T-helper 1 cell (primary cell): ENCODE data around the gene SLC24A3.
A peak's percentile ranks its signal among the peaks of the same experiment; 100 is the strongest.

ENCODE experiments used
- DNase-seq, 5 donors: peaks; one replicate each; pipeline ENCODE4 v3.0.0-alpha.2; 2012 to 2020

The SLC24A3 gene

DNA sequence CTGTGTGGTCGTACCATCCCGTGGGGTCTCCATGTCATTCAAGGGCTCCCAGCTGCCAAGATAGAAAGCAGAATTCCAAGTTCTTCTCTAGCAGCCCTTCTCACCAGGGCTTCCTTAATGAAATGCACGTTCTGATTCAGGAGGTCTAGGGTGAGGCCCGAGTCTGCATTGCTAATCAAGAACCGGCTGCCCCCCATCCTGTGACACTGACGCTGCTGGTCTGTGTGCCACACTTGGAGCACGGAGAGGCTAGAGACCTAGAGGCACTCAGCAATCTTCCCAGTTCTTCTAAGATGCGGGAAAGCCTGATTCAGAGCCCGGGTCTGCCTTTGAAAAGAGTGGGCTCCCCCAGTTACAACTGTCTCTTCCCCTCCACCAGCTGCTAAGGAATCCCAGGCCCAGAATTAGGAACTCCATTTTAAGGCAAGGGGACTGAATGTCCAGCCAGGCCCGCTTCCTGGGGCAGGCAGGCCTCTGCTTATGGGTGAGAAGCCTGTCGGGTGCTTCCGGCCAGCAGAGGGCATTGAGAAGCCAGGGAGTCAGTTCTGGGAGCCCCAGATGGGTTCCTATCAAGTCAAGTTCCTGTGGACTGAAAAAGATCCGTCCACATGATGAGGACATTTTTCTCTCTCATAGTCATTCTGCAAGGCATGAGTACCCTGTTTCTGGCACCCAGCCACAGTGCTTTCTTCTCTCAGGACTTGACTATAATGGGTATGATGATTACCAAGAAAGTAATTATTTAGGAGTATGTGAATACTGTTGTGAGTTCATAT, 475.8 kb downstream of the SLC24A3 start:
- DNase-seq, result no peak

DNA sequence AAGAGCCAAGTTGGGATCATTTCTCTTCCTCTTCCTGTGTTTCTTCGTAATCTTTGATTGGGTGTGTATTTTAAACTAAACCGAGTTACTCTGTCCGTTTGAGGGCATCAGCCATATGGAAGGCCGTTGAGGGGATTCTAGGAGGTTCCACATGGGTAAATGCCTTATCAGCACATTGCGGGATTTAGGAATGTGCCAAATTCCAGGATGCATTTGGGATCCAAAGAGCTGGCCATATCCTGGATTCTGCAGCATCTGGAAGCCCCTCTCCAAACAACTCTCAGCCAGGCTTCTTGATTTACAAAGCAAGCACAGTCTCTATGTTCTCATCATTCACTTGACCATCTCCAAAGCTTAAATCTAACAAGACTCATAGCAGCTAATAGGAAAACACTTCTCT, 478.0 kb downstream of the SLC24A3 start:
- no peak for DNase-seq

DNA sequence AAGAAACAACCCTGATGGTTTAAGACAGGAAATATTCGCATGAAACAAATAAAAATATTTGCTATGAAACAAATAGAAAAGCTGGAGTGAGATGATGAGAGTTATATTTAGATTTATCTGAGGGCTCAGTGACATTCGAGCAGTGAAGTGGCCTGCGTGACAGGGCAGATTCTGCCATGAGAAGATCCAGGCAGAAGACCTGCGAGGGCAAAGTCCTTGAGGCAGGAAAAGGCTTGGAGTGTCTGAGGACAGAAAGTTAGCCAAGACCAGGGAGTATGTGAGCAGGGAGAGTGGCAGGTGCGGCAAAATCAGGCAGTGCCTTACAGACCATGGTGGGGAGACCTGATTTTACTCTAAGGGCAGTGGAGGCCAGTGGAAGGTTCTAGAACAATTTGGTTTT, 478.7 kb downstream of the SLC24A3 start:
- DNase-seq, result no peak

DNA sequence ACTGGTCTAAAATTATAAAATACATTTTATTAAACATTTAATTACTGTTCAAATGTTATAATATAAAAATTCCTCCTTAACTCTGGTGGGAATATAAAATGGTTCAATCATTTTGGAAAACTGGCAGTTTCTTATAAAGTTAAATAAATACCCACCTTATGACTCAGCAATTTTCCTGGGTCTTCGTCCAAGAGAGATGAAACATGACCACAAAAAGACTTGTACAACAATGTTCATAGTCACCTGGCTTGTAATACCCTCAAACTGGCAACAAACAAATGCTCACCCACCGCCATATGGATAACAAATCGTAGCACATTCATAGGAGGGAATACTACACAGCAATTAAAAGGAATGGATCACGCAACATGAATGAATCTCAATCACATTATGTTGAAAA, 479.7 kb downstream of the SLC24A3 start:
- no peak for DNase-seq

DNA sequence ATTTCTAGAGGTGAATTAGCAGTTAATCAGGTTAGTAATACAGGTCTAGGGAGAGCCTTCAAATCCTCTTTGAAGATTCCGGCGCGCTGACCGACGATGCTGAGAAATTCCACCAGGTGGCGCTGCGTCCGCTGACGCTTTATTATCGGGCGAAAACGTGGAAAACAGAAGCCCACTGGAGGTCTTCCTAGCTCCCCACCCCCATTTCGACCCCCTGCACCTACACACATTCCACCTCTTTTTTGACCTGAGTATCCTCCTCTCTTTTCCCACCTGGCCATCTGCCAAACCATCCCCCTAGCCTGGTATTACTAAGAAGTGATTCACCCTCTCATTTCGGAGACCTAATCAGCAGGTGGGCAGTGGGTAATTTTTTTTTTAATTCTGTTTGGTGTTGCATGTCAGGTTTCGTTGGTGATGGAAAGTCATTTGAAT, 480.3 kb downstream of the SLC24A3 start:
- peak in 2 of 5 donors; percentile 17 to 30 for DNase-seq

DNA sequence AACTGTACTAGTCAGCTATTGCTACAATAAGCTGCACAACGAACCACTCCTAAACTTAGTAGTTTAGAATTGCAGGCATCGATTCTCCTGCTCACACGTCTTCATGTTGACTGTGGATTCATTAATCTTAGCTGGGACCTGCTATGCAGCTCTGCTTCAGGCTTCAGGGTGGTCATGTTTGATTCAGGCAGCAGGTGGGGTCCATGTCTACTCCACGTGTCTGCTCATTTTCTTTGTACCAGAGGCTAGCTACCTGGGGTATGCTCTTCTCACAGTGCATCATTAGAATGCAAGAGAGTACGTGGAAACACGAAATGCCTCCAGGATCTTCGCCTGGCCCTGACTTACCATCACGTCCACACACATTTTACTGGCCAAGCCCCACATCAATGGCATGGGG, 481.1 kb downstream of the SLC24A3 start:
- DNase-seq, result no peak

DNA sequence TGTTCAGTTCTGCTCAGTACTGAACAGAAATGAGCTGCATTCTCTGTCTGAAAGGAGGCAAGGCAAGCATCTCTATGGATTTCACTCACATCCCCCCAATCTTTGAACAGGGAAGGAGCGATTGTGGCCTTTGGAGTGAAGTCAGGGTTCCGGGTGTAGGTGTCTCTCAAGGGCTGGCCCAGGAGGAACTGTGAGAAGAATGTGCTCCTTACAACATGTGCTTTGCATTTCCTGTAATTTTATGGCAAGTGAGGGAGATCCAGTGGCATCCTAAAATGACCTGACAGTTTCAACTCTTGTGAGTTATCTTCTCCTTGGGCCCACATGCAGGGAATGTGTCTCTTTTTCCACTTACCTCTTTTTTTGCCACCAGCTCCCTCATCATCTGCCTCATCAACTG, 482.6 kb downstream of the SLC24A3 start:
- no peak for DNase-seq

DNA sequence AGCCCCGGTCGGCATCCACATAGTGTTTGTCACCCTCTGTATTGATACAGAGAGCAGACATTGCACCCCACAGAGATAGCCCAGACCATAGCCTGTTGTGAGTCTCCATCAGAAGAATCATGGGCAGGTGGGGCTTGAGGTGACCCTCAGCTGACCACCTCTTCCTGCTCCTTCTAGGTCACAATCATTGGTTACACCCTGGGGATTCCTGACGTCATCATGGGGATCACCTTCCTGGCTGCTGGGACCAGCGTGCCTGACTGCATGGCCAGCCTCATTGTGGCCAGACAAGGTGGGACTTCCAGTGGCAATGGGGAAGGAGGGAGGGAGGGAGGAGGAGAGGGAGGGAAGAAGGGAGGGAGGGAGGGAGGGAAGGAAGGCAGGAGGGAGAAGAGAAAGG, 484.2 kb downstream of the SLC24A3 start:
- DNase-seq, result no peak

DNA sequence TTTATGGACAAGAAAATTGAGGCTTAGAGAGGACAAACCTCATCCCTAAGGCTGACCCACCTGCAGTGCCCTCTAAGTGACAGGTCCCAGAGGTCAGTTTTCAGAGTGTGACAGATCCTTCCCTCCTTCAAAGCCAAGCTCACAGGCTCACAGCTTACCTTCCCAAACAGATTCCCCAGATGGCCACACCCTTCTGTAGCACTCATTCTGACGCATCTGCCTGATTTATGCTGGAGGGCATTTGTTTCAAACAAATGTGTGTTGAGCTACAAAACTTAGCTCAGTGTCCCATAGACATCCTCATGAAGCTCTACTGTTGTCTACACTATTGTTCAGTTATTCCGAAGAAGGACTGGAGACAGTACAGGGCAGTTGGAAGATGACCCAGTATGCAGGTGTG, 485.0 kb downstream of the SLC24A3 start:
- no peak for DNase-seq

DNA sequence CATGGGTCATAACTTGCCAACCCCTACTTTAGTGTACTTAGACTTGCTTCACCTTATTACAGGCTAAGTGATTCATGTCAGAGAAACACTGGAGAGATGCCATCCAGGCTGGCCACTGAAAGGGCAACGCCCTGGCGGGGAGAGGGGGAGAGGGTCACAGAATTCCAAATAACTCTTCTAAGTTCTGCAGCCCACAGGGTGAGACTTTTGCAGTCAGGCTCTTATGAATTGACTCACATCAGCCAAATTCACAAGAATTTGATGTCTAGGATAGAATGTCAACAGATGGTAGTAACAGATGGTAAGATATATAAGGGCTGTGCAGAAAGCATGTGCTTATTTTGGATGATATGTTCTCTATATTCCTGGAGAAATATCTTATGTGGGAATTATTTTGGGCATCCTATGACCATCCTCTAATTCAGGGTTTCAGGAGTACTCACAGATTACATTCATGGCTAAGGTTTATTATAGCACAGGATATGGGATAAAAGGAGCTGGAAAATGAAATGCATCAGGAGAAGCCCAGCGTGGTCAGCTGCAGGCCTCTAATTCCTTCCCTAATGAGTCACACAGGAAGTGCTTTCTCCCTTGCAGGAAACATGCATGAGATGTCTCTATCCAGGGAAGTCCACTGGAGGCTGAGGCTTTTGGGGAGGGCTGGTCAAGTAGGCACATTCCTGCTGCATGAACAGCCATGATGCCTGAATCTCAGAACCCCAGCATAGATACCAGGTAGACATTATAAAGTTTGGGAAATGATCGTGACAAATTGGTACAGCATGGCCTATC, 486.9 kb downstream of the SLC24A3 start:
- no peak for DNase-seq

DNA sequence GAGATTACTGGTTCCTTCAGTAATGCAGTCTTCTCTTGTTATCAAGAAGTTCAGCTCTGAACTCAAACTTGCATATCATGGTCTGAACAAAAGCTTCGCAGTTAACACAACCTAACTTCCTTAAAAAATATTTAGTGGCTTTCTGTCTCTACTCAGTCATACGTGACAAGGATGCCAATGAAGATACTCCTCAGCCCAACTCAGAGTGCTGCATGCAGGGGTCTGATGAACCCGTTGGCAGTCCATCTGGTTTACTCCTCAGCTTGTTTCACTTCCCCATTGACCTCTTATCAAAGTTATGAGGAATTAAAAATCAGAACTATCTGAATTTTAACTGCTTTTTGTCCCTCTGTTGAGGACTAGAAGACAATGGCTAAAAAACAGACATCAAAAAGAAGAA, 489.0 kb downstream of the SLC24A3 start:
- DNase-seq, result no peak

DNA sequence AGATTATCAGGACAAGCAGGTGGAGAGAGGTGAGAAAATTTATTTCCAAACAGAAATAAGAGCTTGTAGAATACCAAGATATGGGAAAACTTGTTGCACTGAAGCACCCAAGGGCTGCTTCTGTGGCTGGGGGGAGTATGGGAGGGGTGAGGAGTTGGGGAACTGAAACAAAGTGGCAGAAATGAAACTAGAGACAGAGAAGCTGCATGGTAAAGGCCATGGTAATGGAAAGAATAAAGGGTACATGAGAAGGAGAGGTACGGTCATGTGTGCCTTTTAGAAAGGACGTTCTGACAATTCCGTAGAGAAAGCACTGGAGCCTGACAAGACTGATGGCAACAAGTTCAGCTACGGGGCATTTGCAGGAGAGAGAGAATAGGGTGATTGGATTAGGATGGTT, 494.0 kb downstream of the SLC24A3 start:
- DNase-seq, result no peak

DNA sequence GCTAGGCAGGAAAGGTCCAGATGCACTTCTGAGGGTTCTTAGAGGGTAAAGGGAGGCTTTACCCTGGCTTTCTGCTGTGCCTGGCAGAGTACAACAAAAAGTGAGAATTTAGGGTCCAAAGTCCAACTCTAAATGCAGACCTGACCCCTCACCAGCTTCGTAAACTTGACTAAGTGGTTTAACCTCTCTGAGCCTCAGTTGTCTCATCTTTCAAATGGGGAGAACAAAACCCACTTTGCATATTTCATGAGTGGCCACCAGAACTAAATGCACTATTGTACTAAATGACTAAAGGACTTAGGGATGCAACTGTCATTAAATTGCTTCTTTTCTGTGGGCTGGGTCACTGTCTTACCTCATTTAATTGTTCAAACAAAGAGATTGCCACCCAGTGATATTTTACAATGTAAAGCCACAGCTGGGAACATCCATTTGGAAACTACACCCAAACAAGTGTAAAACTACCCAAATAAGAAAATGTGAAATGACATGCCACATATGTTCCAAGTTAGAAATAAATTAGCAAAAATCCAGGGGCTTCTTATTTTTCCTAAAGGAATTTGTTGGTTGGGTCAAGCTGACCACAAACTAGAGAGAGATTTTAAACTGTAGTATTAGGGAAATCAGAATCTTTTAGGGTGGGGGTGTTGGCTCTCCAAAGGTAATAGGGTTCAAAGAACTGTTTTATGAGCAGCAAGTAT, 497.3 kb downstream of the SLC24A3 start:
- no peak for DNase-seq

DNA sequence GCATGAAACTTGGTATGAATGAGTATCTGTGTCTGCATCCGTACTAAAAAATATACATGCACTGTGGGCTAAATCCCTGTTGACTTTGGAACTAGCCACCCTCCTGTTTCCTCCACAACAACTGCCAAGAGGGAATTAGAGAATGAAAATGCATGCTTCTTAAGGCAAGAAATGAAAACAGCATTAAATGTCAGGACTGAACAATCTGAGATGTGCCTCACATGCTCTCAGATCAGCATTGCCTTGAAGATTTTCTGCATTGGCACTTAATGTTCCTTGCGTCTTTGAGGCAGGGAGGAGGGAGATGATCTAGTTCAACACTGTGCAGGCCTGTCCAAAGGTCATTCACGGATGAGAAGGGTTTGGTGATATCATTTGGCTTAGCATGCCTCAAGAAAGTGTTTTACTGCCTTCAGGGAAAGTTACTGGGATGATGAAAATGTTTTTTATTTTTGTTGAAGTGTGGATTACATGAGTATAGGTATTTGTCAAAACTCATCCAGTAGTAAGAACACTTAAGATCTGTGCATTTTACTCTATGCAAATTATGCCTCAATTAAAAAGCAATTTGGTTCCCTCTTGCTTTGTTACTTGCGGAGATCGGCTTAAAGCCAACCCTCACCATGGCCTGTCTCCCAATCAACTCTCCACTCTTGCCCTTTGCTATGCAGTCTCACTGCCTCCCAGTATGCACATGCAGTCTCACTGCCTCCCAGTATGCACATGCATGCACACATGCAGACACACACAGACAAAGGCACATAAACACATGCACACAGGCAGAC, 498.1 kb downstream of the SLC24A3 start:
- DNase-seq, result no peak

DNA sequence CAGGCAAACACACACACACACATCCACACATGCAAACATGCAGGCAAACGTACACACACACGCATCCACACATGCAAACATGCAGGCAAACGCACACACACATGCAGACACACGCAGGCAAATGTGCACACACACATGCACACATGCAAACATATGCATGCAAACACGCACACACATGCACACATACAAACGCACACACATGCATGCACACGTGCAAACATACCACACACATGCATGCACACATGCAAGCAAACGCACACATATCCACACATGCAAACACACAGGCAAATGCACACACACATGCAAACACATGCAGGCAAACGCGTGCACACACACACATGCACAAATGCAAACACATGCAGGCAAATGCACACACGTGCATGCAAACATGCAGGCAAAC, 498.7 kb downstream of the SLC24A3 start:
- DNase-seq, result no peak

DNA sequence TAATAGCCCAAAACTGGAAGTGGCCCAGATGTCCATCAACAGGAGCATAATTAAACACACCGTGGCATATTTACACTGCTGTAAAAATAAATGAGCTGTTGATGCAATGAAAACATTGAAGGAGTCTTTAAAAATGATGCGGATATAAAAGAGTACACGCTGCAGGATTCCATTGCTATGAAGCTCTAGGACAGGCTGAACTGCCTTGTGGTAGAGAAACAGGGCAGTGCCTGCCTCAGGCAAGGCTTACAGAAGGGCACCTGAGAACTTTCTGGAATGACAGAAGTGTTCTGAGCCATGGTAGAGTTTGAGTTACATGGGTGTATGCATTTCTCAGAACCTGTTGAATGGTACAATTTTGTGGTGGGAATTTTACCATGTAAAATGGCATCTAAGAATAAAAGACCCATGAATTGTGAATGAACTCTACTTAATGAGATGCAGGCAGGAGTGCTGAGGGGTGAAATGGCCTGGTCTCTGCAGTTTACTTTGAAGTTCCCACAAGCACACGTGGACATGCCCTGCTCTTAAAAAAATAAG, 500.3 kb downstream of the SLC24A3 start:
- DNase-seq, result no peak

DNA sequence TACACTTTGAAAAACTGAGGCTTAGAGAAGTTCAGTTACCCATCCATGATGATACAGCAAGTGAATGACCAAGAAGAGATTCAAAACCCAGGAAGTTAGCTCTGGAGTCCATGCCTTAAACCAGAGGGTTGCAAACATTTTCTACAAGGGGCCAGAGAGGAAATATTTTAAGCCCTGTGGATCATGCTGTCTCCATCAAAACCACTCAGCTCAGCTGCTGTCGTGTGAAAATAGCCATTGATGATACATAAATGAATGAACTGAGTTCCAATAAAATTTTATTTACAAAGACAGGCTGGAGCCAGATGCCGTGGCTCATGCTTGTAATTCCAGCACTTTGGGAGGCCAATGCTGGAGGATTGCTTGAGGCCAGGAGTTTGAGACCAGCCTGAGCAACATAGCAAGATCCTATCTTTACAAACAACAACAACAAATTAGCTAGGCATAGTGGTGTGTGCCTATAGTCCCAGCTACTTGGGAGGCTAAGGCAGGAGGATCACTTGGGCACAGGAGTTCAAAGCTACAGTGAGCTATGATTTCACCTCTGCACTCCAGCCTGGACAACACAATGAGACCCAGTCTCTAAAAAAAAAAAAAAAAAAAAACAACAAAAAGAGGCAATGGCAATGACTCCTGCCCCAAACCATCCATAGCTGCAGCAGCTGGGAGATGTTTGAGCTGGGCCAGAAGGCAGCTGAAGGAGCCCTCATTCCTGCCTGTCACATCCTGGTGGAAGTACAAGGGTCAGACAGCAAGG, 501.6 kb downstream of the SLC24A3 start:
- DNase-seq, result no peak

DNA sequence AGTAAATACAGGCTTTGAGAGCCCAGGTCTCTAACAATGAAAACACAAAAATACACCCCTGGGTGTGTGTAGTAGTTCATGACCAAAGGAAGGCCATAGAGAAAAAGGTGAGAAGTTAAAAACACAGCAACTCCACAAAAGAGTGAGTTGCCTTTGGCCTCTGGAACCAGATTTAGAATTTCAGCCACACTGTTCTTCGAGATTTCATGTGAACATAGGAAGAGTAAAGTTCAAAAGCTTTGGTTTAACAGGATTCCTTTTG, 502.1 kb downstream of the SLC24A3 start:
- DNase-seq, result no peak

DNA sequence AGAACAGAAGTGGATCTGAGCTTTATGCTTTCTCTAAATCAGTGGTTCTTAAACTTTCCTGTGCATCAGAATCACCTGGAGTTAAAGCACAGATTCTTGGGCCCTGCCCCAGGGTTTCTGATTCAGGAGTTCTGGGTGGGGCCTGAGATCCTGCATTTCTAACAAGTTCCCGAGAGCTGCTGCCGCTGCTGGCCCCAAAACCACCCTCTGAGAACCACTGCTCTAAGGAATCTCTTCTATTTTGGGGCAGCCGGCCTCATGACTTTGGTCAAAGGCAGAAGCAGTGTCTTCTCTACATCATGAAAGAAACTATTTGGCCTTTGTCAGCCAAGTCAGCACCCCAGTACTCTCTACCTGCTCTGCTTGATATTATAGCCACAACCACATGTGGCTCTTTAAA, 503.5 kb downstream of the SLC24A3 start:
- no peak for DNase-seq

DNA sequence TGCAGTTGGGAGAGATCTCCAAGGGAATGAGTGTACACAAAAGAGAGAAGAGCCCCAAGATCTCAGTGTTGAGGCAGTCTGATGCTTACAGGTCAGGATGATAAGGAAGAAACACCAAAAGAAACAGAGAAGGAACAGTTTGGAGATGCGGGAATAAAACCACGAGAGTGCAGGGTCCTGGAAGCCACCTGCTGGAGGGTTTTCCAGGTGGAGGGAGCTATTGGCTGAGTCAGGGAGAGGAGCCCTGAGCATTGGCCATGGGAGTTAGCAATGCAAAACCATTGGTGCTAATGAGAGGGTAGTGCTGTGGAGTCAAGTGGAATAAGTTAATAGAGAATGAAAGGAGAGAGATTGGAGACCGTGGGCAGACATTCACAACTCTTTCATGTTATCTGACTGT, 506.4 kb downstream of the SLC24A3 start:
- DNase-seq, result no peak

DNA sequence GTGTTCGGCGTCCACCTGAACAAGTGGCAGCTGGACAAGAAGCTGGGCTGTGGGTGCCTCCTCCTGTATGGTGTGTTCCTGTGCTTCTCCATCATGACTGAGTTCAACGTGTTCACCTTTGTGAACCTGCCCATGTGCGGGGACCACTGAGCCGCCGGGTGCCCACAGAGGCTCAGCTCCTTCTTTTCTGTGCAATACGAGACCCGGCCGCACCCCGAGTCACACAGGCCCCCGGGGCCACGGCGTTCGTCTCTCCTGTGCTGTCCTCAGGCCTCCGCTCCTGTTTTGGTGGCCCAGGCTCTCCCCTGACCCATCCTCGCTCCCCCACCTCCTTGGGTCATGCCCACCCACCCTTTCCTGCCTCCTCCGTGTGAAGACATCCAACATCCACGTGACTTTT, 508.5 kb downstream of the SLC24A3 start:
- no peak for DNase-seq

DNA sequence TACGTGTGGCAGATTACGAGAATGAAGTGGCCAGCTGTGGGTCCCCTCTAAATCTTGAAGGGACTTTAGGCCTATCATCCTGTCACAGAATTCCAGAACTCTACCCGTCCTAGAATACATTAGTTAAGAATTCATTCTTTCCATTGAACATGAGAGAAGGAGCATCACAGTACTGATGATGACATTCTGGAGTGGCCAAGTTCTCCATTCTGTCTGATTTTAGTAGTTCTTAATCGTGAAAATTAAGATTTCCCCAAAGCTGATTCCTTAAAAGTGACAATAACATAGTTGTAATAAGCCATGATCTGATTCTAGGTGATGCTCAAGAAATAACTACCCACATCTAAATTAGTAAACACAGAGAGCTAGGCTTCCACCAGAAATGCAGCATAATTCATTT, 510.6 kb downstream of the SLC24A3 start:
- DNase-seq, result no peak
